Activated naive CD8-positive, alpha-beta T cell treated with anti-CD3 and anti-CD28 coated beads, Interleukin-2, amount 50 U/mL, for 16 hours (primary cell): ENCODE results near the gene CREB3L1.

Source experiments
- DNase-seq: peaks from one replicate; pipeline ENCODE4 v3.0.0-alpha.2; 2020; ENCODE audit warnings: low read depth, low spot score

The CREB3L1 gene

GRCh38 chr11:46273511-46274205, 3.8 kb upstream of the CREB3L1 start:
- no peak for DNase-seq

GRCh38 chr11:46275964-46276641, 1.4 kb upstream of the CREB3L1 start:
- DNase-seq: no peak

- no peak for DNase-seq
These were observed 195 bp upstream of the CREB3L1 start for GRCh38 chr11:46277313-46277621.

- peak; percentile 17 for DNase-seq
These were observed 1.1 kb downstream of the CREB3L1 start for GRCh38 chr11:46278387-46279125.

- no peak for DNase-seq
These were observed 2.0 kb downstream of the CREB3L1 start for GRCh38 chr11:46279126-46280099.

- no peak for DNase-seq
These were observed 3.2 kb downstream of the CREB3L1 start for GRCh38 chr11:46280706-46281105.

GRCh38 chr11:46281371-46281831, 3.9 kb downstream of the CREB3L1 start:
- DNase-seq: no peak

GRCh38 chr11:46285173-46285572, 7.7 kb downstream of the CREB3L1 start:
- no peak for DNase-seq

GRCh38 chr11:46285594-46286033, 8.2 kb downstream of the CREB3L1 start:
- DNase-seq: no peak

GRCh38 chr11:46286789-46287188, 9.3 kb downstream of the CREB3L1 start:
- no peak for DNase-seq

- DNase-seq: no peak
These were observed 11.0 kb downstream of the CREB3L1 start for GRCh38 chr11:46288451-46288850.

GRCh38 chr11:46290011-46290410, 12.5 kb downstream of the CREB3L1 start:
- DNase-seq: no peak

- no peak for DNase-seq
These were observed 13.3 kb downstream of the CREB3L1 start for GRCh38 chr11:46290598-46291309.

GRCh38 chr11:46291441-46292150, 14.1 kb downstream of the CREB3L1 start:
- no peak for DNase-seq

- no peak for DNase-seq
These were observed 15.6 kb downstream of the CREB3L1 start for GRCh38 chr11:46293066-46293465.

GRCh38 chr11:46293641-46294103, 16.2 kb downstream of the CREB3L1 start:
- DNase-seq: no peak

GRCh38 chr11:46294365-46295309, 17.2 kb downstream of the CREB3L1 start:
- no peak for DNase-seq

- DNase-seq: peak; percentile 60
These were observed 18.0 kb downstream of the CREB3L1 start for GRCh38 chr11:46295312-46296058.
